Endothelial cell of umbilical vein (primary cell): ENCODE results near the gene SCO2. TPM values are rescaled to one million over a fixed set of nuclear protein-coding genes. Genes with fewer than 3 reads are reported as not detected.

ENCODE experiments used
- BruUV-seq: library from RNA; stranded (reverse); fragments of 400-500 nt; replicated peaks from 2 replicates; lab custom pipeline; 2021; lab: Mats Ljungman, UMichigan
- CTCF ChIA-PET: fragments of 300-600, 350-600 bp; sonication (Branson Sonifier 250); formaldehyde crosslinking; loops from one replicate; lab custom pipeline; 2021; ENCODE audit warnings: antibody characterized with exemption, inconsistent platforms; lab: Charles Lee
- POLR2A ChIA-PET: fragments of 300-600, 350-600 bp; sonication (Branson Sonifier 250); formaldehyde crosslinking; loops from one replicate; lab custom pipeline; 2021; ENCODE audit warnings: antibody characterized with exemption, inconsistent platforms; lab: Charles Lee
- DNase-seq: peaks from one replicate; pipeline ENCODE4 v3.0.0-alpha.2; 2011; ENCODE audit warnings: low read depth, low spot score
- FAIRE-seq: peaks from 2 replicates; lab custom pipeline; 2011; peaks lifted over from hg19 to GRCh38; lab: Jason Lieb, UNC
- H2AFZ ChIP-seq: 2 replicates; pipeline ENCODE4 v1.6.0; 2012; ENCODE audit warnings: low read depth, low read length, control low read depth, inconsistent platforms
- H3K27ac ChIP-seq: 2 replicates; pipeline ENCODE4 v1.5.1; 2011; ENCODE audit warnings: low read depth, mild to moderate bottlenecking, control low read depth, low read length, moderate library complexity; ENCODE audit not compliant: insufficient read depth
- H3K27me3 ChIP-seq, 2 experiments: 2 replicates each; pipeline versions ENCODE4 v1.6.0 to v1.6.1; 2011; ENCODE audit warnings: low read length in 2 of 2, mixed read lengths in 1 of 2; ENCODE audit not compliant: control insufficient read depth in 2 of 2, insufficient read depth in 2 of 2
- H3K36me3 ChIP-seq, 2 experiments: 2 replicates in 1 of 2; 3 replicates in 1 of 2; pipeline ENCODE4 v1.5.1; 2011; ENCODE audit warnings: low read length in 2 of 2, mild to moderate bottlenecking in 1 of 2, moderate library complexity in 1 of 2; ENCODE audit not compliant: control insufficient read depth in 2 of 2, insufficient read depth in 2 of 2; ENCODE audit errors: extremely low read depth in 1 of 2
- H3K4me1 ChIP-seq: 3 replicates; pipeline ENCODE4 v1.5.1; 2011; ENCODE audit warnings: mild to moderate bottlenecking, low read length; ENCODE audit not compliant: control insufficient read depth, insufficient read depth; ENCODE audit errors: extremely low read depth
- H3K4me2 ChIP-seq: 2 replicates; pipeline ENCODE4 v1.6.1; 2011; ENCODE audit warnings: low read length, control low read depth, mixed read lengths; ENCODE audit not compliant: insufficient read depth
- H3K4me3 ChIP-seq, 3 experiments: fragments of 200-600 bp in 1 of 3; sonication (generic), shearing (Covaris generic) in 1 of 3; replicated peaks in 1 of 3; 2 replicates each; pipeline ENCODE4 v1.5.1; 2011 to 2016; ENCODE audit warnings: control low read depth in 3 of 3, low read length in 3 of 3, mild to moderate bottlenecking in 2 of 3, inconsistent platforms in 1 of 3, low read depth in 1 of 3, moderate library complexity in 1 of 3; ENCODE audit not compliant: insufficient read depth in 1 of 3
- H3K79me2 ChIP-seq: 2 replicates; pipeline ENCODE4 v1.6.0; 2012; ENCODE audit warnings: low read length, inconsistent platforms; ENCODE audit not compliant: control insufficient read depth, insufficient read depth
- H3K9ac ChIP-seq: replicated peaks from 2 replicates; pipeline ENCODE3; 2011; ENCODE audit warnings: low read length, control low read depth; ENCODE audit not compliant: insufficient read depth; ENCODE audit errors: extremely low read depth
- H3K9me1 ChIP-seq: replicated peaks from 3 replicates; pipeline ENCODE4 v1.6.0; 2011; ENCODE audit warnings: mild to moderate bottlenecking, low read length; ENCODE audit not compliant: control insufficient read depth, insufficient read depth; ENCODE audit errors: extremely low read depth
- H3K9me3 ChIP-seq: replicated peaks from 2 replicates; pipeline ENCODE4 v1.5.1; 2012; ENCODE audit warnings: low read length, inconsistent platforms; ENCODE audit not compliant: control insufficient read depth, insufficient read depth
- H4K20me1 ChIP-seq: replicated peaks from 2 replicates; pipeline ENCODE3; 2011; ENCODE audit warnings: mild to moderate bottlenecking, low read length; ENCODE audit not compliant: control insufficient read depth, insufficient read depth; ENCODE audit errors: extremely low read depth
- EZH2 ChIP-seq: IDR thresholded peaks from 2 replicates; pipeline ENCODE4 v1.6.1; 2012; ENCODE audit warnings: borderline replicate concordance, low read depth, mild to moderate bottlenecking, moderate library complexity, low read length, inconsistent platforms; ENCODE audit not compliant: severe bottlenecking
- FOS ChIP-seq: IDR thresholded peaks from 2 replicates; pipeline ENCODE4 v1.6.1; 2011; ENCODE audit warnings: mild to moderate bottlenecking, low read length, moderate library complexity, borderline replicate concordance; ENCODE audit not compliant: insufficient read depth
- GATA2 ChIP-seq: IDR thresholded peaks from 2 replicates; pipeline ENCODE4 v1.7.0; 2011; ENCODE audit warnings: low read depth, mild to moderate bottlenecking, moderate library complexity, mixed read lengths, low read length; ENCODE audit not compliant: insufficient read length, insufficient read depth
- JUN ChIP-seq: IDR thresholded peaks from 2 replicates; pipeline ENCODE4 v1.6.1; 2011; ENCODE audit warnings: borderline replicate concordance, low read depth; ENCODE audit not compliant: insufficient read length, insufficient read depth
- MYC ChIP-seq: IDR thresholded peaks from one replicate; pipeline ENCODE4 v1.6.1; 2011; ENCODE audit warnings: mild to moderate bottlenecking, low read depth, low read length
- POLR2A ChIP-seq: IDR thresholded peaks from 2 replicates; pipeline ENCODE4 v1.6.1; 2012; ENCODE audit warnings: low read depth, mild to moderate bottlenecking, control low read depth, low read length
- POLR2AphosphoS5 ChIP-seq: IDR thresholded peaks from 2 replicates; pipeline ENCODE4 v1.6.1; 2012; ENCODE audit warnings: low read depth, mild to moderate bottlenecking, control low read depth, low read length, moderate library complexity; ENCODE audit not compliant: insufficient read depth
- dilution Hi-C: fragments of 300-500 bp; cut with MboI; formaldehyde crosslinking; loops from one replicate; pipeline ENCODE4 v1.15.0; 2019; ENCODE audit warnings: low sequenced_read_pairs; ENCODE audit not compliant: extremely low pct_ligation_motif_present
- intact Hi-C: fragments of 100-400 bp; cut with micrococcal nuclease; formaldehyde crosslinking; loops from one replicate; pipeline ENCODE4 v1.10.0; 2022
- polyA plus RNA-seq, 4 experiments: library from polyadenylated mRNA; depleted of rRNA in 3 of 4; stranded (reverse) in 3 of 4; unstranded in 1 of 4; fragments of >200 nt; gene quantifications; 2 replicates each; pipeline versions ENCODE4 v1.2.1 to v1.2.3, GENCODE V29; 2011 to 2012; ENCODE audit warnings: missing spikeins in 1 of 4
- total RNA-seq: library from RNA; stranded (reverse); gene quantifications from 2 replicates; pipeline ENCODE4 v1.2.3, GENCODE V29; 2021
- TF ChIP-seq, protein P1 (sequence below): IDR thresholded peaks from 2 replicates; pipeline ENCODE4 v1.6.1; 2011; ENCODE audit not compliant: insufficient read depth, insufficient read length
- TF ChIP-seq, protein P2 (sequence below), 2 donors: IDR thresholded peaks; 1 replicate in 1 of 2; 2 replicates in 1 of 2; pipeline ENCODE4 v1.5.1; 2011; ENCODE audit warnings: low read length in 2 of 2, mild to moderate bottlenecking in 2 of 2, moderate library complexity in 2 of 2, control low read depth in 1 of 2, inconsistent platforms in 1 of 2, low read depth in 1 of 2; ENCODE audit not compliant: insufficient read depth in 1 of 2; ENCODE audit errors: extremely low read depth in 1 of 2

The SCO2 gene
- total and polyA plus RNA-seq, 2 donors (not counting 3 experiments of a cell fraction or from before 2014, with no cell fraction given): 3.5 to 3.7 TPM

DNA sequence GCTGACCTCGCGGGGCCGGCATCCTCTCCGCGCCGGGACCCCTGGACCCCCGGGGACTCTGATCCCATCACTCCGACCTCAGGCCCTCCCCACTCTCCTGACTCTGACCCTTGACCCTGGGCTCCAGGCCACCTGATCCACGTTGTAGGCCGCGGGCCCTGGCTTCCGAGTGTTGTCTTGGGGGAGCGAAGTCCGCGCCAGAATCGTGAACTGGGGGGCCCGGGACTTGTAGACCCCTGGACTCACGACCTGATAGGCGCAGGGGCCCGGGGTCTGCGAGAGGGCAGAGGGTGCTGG, 5.1 kb upstream of the SCO2 start:
- Histone ChIP-seq H4K20me1 (no peaks in the 10 kb centered on the region), H3K36me3 (no peaks in the 10 kb centered on the region), H2AFZ (peak overlapping the region; percentile 62), H3K9ac (no peak overlapping the region), H3K9me1 (no peaks in the 10 kb centered on the region), H3K79me2 (no peaks in the 10 kb centered on the region), H3K4me1 (peaks cover 23% of the 10 kb centered on the region), H3K4me3 (peak overlapping the region in 1 of 3 experiments; percentile 14), H3K4me2 (peak overlapping the region; percentile 72), H3K9me3 (no peaks in the 10 kb centered on the region), H3K27ac (no peak overlapping the region), H3K27me3 (peaks cover 3 to 13% of the 10 kb centered on the region in 2 experiments)
- no TSS peak for BruUV-seq
- intact Hi-C loops: no loop called here
- DNase-seq (no peak), FAIRE-seq (no peak)
- dilution Hi-C loops: no loop called here
- ChIA-PET CTCF (no interaction called here), POLR2A (no interaction called here)
- TF ChIP-seq MYC (no peak), POLR2A (no peak), JUN (no peak), GATA2 (no peak), FOS (no peak), POLR2AphosphoS5 (no peak), EZH2 (no peak)
- TF ChIP-seq, protein P1, sequence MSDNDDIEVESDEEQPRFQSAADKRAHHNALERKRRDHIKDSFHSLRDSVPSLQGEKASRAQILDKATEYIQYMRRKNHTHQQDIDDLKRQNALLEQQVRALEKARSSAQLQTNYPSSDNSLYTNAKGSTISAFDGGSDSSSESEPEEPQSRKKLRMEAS: no peak
- TF ChIP-seq, protein P2, sequence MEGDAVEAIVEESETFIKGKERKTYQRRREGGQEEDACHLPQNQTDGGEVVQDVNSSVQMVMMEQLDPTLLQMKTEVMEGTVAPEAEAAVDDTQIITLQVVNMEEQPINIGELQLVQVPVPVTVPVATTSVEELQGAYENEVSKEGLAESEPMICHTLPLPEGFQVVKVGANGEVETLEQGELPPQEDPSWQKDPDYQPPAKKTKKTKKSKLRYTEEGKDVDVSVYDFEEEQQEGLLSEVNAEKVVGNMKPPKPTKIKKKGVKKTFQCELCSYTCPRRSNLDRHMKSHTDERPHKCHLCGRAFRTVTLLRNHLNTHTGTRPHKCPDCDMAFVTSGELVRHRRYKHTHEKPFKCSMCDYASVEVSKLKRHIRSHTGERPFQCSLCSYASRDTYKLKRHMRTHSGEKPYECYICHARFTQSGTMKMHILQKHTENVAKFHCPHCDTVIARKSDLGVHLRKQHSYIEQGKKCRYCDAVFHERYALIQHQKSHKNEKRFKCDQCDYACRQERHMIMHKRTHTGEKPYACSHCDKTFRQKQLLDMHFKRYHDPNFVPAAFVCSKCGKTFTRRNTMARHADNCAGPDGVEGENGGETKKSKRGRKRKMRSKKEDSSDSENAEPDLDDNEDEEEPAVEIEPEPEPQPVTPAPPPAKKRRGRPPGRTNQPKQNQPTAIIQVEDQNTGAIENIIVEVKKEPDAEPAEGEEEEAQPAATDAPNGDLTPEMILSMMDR (IDR thresholded peaks at IDR 0.05; ENCODE audit: extremely low read depth in 1 of 2, insufficient read depth in 1 of 2, low read depth in 1 of 2, low read length in 2 of 2): no peak
